Upper lobe of left lung (tissue), 6 donors: Measurements from ENCODE around the gene PPP1R14D. TPM values are rescaled to one million over a fixed set of nuclear protein-coding genes. Genes with fewer than 3 reads are reported as not detected.

Source experiments
- ATAC-seq, 2 donors: fragments of 200-7000 bp; cut with Tn5 transposase; one replicate each; pipeline ENCODE4 v1.9.1; 2022; ENCODE audit warnings: mild to moderate bottlenecking in 2 of 2, moderate library complexity in 2 of 2; ENCODE audit not compliant: low FRiP score in 2 of 2
- DNase-seq, 2 donors: peaks; one replicate each; pipeline ENCODE4 v3.0.0-alpha.2; 2019 to 2020
- H3K27ac ChIP-seq, 4 donors: fragments of 200-600 bp; sonication (generic); one replicate each; pipeline ENCODE4 v1.5.1; 2016 to 2019
- H3K27me3 ChIP-seq, 4 donors: fragments of 200-600 bp; sonication (generic); one replicate each; pipeline ENCODE4 v1.5.1; 2017 to 2019
- H3K36me3 ChIP-seq, 4 donors: fragments of 200-600 bp; sonication (generic); one replicate each; pipeline ENCODE4 v1.5.1; 2016 to 2019
- H3K4me1 ChIP-seq, 4 donors: fragments of 200-600 bp; sonication (generic); one replicate each; pipeline ENCODE4 v1.5.1; 2018 to 2019
- H3K4me3 ChIP-seq, 4 donors: fragments of 200-600 bp; sonication (generic); one replicate each; pipeline ENCODE4 v1.5.1; 2017 to 2019; ENCODE audit warnings: mild to moderate bottlenecking in 2 of 4, moderate library complexity in 1 of 4
- H3K9me3 ChIP-seq, 4 donors: fragments of 200-600 bp; sonication (generic); one replicate each; pipeline ENCODE4 v1.5.1; 2018 to 2019
- CTCF ChIP-seq, 6 experiments: fragments of 450-650 bp in 4 of 6; fragments of 200-600 bp in 2 of 6; sonication (generic) in 2 of 6; IDR thresholded peaks; one replicate each; pipeline ENCODE4 v1.5.1; 2016 to 2019; ENCODE audit warnings: antibody characterized with exemption in 6 of 6
- EP300 ChIP-seq, 4 donors: sonication (generic); formaldehyde crosslinking; IDR thresholded peaks; one replicate each; pipeline ENCODE4 v1.5.1; 2017; ENCODE audit warnings: antibody characterized with exemption in 4 of 4, control low read depth in 2 of 4
- POLR2A ChIP-seq, 4 donors: fragments of 450-650 bp; IDR thresholded peaks; one replicate each; pipeline ENCODE4 v1.5.1; 2016 to 2017; ENCODE audit warnings: antibody characterized with exemption in 4 of 4, mild to moderate bottlenecking in 2 of 4
- POLR2AphosphoS5 ChIP-seq, 2 donors: sonication (generic); formaldehyde crosslinking; IDR thresholded peaks; one replicate each; pipeline ENCODE4 v1.5.1; 2017; ENCODE audit warnings: antibody characterized with exemption in 2 of 2
- WGBS, 2 donors: methylation state at CpG; one replicate each; pipeline ENCODE4 v1.1.5; 2017 to 2018; 5-methylcytosine and 5-hydroxymethylcytosine counted together
- total RNA-seq, 6 donors: library from RNA; depleted of rRNA in 4 of 6; stranded (reverse); fragments of >200 nt in 4 of 6; gene quantifications; one replicate each; pipeline versions ENCODE4 v1.1.0 to v1.2.1, GENCODE V29; 2016 to 2021
- donor health status: DM: no; HTN: no; CAD: no; lungs with moderate emphysema.
- donor health status: DM: no; HTN: yes; CAD: no; lungs with severe emphysema.

Gene PPP1R14D
- total RNA-seq, 6 donors from 2014 or later, result 0.34 to 3.3 TPM; not detected in 4

- no peaks in the 10 kb centered on the region for H3K27me3 ChIP-seq
- H3K27ac ChIP-seq, result peak within 1 kb of the TSS; percentile 89 to 92 (median 92)
- 0 to 1% methylated on average over 38 to 59 of the region's 64 CpGs for WGBS, 2 donors
- H3K36me3 ChIP-seq, result peaks cover 0 to 29% (median 8%) of the 10 kb centered on the region in 4 donors
- ATAC-seq (peak; percentile 99 to 100), DNase-seq (peak; percentile 96 to 99)
- TF ChIP-seq CTCF (IDR thresholded peaks at IDR 0.05) (peak in 4 of 6 experiments; percentile 25 to 38 (median 36)), EP300 (IDR thresholded peaks at IDR 0.05) (no peak), POLR2AphosphoS5 (IDR thresholded peaks at IDR 0.05) (peak; percentile 46 to 71), POLR2A (IDR thresholded peaks at IDR 0.05) (peak in 2 of 4 donors; percentile 36 to 59)
- peak within 1 kb of the TSS; percentile 68 to 96 (median 88) for H3K4me3 ChIP-seq
- peaks cover 6 to 37% (median 20%) of the 10 kb centered on the region in 4 donors for H3K4me1 ChIP-seq
- no peaks in the 10 kb centered on the region for H3K9me3 ChIP-seq
Measured at GRCh38 chr15:40807028-40807887, 21.2 kb downstream of the PPP1R14D start, which contains the start of the genes DNAJC17 and ZFYVE19. TSS of gene DNAJC17 (minus strand) at chr15:40807473. CDS start at chr15:40807446, 27 bp downstream. TSS of gene ZFYVE19 (plus strand) at chr15:40807089. CDS start at chr15:40807590, 501 bp downstream.

DNA sequence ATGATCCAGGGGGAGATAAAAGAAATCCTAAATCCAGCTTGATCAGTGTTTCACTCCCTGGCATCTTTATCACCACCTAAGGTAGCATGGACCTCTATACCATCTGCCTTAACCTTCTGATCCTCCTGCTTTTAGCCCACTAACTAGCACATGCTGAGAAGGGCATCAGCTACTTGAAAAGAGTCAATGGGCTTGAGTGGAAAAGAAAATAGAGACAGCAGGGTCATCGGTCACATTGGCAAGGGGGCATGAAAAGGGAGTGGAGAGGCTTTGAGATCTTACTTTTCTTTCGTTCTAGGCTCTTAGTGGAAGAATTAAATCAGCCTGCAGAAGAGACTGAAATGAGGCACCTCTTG lies 21.9 kb downstream of the PPP1R14D start:
- Histone ChIP-seq H3K27me3 (no peaks in the 10 kb centered on the region), H3K4me3 (peak overlapping the region; percentile 68 to 96 (median 76)), H3K27ac (peak overlapping the region; percentile 89 to 92 (median 92)), H3K36me3 (peaks cover 0 to 25% (median 8%) of the 10 kb centered on the region in 4 donors), H3K4me1 (peaks cover 6 to 37% (median 20%) of the 10 kb centered on the region in 4 donors), H3K9me3 (no peaks in the 10 kb centered on the region)
- no peak for TF ChIP-seq POLR2AphosphoS5 (IDR thresholded peaks at IDR 0.05)
- no peak for TF ChIP-seq CTCF (IDR thresholded peaks at IDR 0.05)
- no peak for TF ChIP-seq EP300 (IDR thresholded peaks at IDR 0.05)
- no peak for TF ChIP-seq POLR2A (IDR thresholded peaks at IDR 0.05)
- ATAC-seq (no peak), DNase-seq (no peak)
- 0% methylated on average over 2 of the region's 2 CpGs for WGBS, 2 donors

GRCh38 chr15:40803688-40804087 lies 24.8 kb downstream of the PPP1R14D start:
- Histone ChIP-seq H3K36me3 (peaks cover 0 to 3% (median 0%) of the 10 kb centered on the region in 4 donors), H3K4me1 (peaks cover 6 to 32% (median 19%) of the 10 kb centered on the region in 4 donors), H3K27ac (no peak overlapping the region), H3K9me3 (no peaks in the 10 kb centered on the region), H3K27me3 (no peaks in the 10 kb centered on the region), H3K4me3 (no peak overlapping the region)
- ATAC-seq (no peak), DNase-seq (no peak)
- WGBS, 2 donors, result 87 to 100% methylated on average over 1 of the region's 1 CpG
- TF ChIP-seq CTCF (IDR thresholded peaks at IDR 0.05) (no peak), POLR2AphosphoS5 (IDR thresholded peaks at IDR 0.05) (no peak), EP300 (IDR thresholded peaks at IDR 0.05) (no peak), POLR2A (IDR thresholded peaks at IDR 0.05) (no peak)

- DNase-seq (no peak), ATAC-seq (no peak)
- no peak overlapping the region for H3K27ac ChIP-seq
- H3K27me3 ChIP-seq, result no peaks in the 10 kb centered on the region
- TF ChIP-seq POLR2A (IDR thresholded peaks at IDR 0.05), result no peak
- TF ChIP-seq CTCF (IDR thresholded peaks at IDR 0.05), result no peak
- no peak for TF ChIP-seq POLR2AphosphoS5 (IDR thresholded peaks at IDR 0.05)
- TF ChIP-seq EP300 (IDR thresholded peaks at IDR 0.05), result no peak
- no peak overlapping the region for H3K4me3 ChIP-seq
- peaks cover 0 to 3% (median 0%) of the 10 kb centered on the region in 4 donors for H3K36me3 ChIP-seq
- peaks cover 6 to 26% (median 13%) of the 10 kb centered on the region in 4 donors for H3K4me1 ChIP-seq
- no peaks in the 10 kb centered on the region for H3K9me3 ChIP-seq
- WGBS, 2 donors, result 83 to 97% methylated on average over 2 of the region's 2 CpGs
Measured at GRCh38 chr15:40803076-40803475, 25.4 kb downstream of the PPP1R14D start.
